Measurements from ENCODE around the gene MYO18B. TPM values are rescaled to one million over a fixed set of nuclear protein-coding genes. Genes with fewer than 3 reads are reported as not detected.

MYO18B gene
- total and polyA plus RNA-seq, 2 donors from 2014 or later, result 0.19 to 0.41 TPM

DNA sequence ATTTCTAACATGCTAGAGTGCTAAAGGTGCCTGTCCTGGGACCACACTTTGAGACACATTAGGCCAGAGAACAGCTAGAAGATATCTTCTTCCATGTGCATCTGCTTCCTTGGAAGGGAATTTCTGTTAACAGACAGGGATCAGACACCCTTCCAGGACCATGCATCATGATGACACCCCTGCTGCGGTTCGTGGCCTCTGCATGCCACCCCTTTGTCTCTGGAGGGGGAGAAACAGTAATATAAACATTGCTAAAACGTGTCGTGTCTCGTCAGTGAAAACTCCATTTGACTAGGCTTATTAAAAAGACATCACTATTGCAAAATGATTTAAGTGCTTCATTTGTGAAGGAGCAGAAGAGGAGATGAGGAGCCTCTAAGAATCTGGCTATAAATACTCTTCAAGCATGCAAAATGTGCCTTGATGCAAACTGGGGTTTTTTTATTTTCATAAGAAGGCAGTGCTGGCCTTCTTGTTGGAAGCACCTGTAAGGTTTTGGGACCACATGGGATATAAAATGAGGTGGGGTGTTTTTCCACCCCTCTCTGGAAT, 141.6 kb downstream of the MYO18B start:
- FAIRE-seq (no peak), DNase-seq (no peak)
- TF ChIP-seq, protein P1, sequence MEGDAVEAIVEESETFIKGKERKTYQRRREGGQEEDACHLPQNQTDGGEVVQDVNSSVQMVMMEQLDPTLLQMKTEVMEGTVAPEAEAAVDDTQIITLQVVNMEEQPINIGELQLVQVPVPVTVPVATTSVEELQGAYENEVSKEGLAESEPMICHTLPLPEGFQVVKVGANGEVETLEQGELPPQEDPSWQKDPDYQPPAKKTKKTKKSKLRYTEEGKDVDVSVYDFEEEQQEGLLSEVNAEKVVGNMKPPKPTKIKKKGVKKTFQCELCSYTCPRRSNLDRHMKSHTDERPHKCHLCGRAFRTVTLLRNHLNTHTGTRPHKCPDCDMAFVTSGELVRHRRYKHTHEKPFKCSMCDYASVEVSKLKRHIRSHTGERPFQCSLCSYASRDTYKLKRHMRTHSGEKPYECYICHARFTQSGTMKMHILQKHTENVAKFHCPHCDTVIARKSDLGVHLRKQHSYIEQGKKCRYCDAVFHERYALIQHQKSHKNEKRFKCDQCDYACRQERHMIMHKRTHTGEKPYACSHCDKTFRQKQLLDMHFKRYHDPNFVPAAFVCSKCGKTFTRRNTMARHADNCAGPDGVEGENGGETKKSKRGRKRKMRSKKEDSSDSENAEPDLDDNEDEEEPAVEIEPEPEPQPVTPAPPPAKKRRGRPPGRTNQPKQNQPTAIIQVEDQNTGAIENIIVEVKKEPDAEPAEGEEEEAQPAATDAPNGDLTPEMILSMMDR (IDR thresholded peaks at IDR 0.05; ENCODE audit: borderline replicate concordance, extremely low read depth, insufficient read depth), result no peak
- Histone ChIP-seq H3K9ac (ENCODE audit: low read length in 3 of 3) (no peak overlapping the region), H3K27ac (ENCODE audit: low read depth in 2 of 2, low read length in 2 of 2) (no peak overlapping the region), H3K4me1 (ENCODE audit: control insufficient read depth in 2 of 3, insufficient read depth in 2 of 3, low read depth in 1 of 3, low read length in 3 of 3) (no peaks in the 10 kb centered on the region), H3K9me3 (ENCODE audit: control insufficient read depth in 2 of 3, insufficient read depth in 1 of 3, low read length in 3 of 3) (no peaks in the 10 kb centered on the region), H3K36me3 (ENCODE audit: control insufficient read depth in 2 of 3, insufficient read depth in 3 of 3, low read length in 3 of 3) (no peaks in the 10 kb centered on the region), H3K4me3 (ENCODE audit: low read length in 3 of 3) (no peak overlapping the region), H3K27me3 (ENCODE audit: control insufficient read depth, insufficient read depth, low read length) (no peaks in the 10 kb centered on the region)
- intact Hi-C loops (cut with DNase I), result no loop called here

DNA sequence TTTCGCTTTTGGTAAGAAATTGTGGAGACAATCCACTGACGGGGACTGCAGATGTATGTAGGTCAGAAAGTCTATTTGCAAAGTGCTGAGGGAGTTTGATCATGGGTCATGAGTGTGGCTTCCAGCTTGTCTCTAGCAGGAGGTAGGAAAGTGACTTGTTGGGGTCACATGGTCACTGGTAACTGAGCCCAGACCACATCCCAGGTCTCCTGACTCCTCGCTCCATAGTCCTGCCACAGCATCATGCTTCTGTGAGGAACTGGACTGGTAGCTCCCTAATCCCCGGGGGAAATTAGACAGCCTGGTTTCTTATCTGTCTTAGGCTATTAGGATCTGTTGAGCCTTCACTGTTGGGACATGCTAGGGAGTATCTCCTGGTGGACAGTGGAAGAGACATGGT, 142.1 kb downstream of the MYO18B start:
- H3K27me3 ChIP-seq (ENCODE audit: control insufficient read depth, insufficient read depth, low read length), result no peaks in the 10 kb centered on the region
- TF ChIP-seq, protein P1 (IDR thresholded peaks at IDR 0.05; ENCODE audit: borderline replicate concordance, extremely low read depth, insufficient read depth), result no peak
- no peak overlapping the region for H3K9ac ChIP-seq (ENCODE audit: low read length in 3 of 3)
- H3K27ac ChIP-seq (ENCODE audit: low read depth in 2 of 2, low read length in 2 of 2), result no peak overlapping the region
- DNase-seq (no peak), FAIRE-seq (no peak)
- no peaks in the 10 kb centered on the region for H3K36me3 ChIP-seq (ENCODE audit: control insufficient read depth in 2 of 3, insufficient read depth in 3 of 3, low read length in 3 of 3)
- H3K4me3 ChIP-seq (ENCODE audit: low read length in 3 of 3), result no peak overlapping the region
- intact Hi-C loops (cut with DNase I), result no loop called here
- no peaks in the 10 kb centered on the region for H3K9me3 ChIP-seq (ENCODE audit: control insufficient read depth in 2 of 3, insufficient read depth in 1 of 3, low read length in 3 of 3)
- H3K4me1 ChIP-seq (ENCODE audit: control insufficient read depth in 2 of 3, insufficient read depth in 2 of 3, low read depth in 1 of 3, low read length in 3 of 3), result no peaks in the 10 kb centered on the region

DNA sequence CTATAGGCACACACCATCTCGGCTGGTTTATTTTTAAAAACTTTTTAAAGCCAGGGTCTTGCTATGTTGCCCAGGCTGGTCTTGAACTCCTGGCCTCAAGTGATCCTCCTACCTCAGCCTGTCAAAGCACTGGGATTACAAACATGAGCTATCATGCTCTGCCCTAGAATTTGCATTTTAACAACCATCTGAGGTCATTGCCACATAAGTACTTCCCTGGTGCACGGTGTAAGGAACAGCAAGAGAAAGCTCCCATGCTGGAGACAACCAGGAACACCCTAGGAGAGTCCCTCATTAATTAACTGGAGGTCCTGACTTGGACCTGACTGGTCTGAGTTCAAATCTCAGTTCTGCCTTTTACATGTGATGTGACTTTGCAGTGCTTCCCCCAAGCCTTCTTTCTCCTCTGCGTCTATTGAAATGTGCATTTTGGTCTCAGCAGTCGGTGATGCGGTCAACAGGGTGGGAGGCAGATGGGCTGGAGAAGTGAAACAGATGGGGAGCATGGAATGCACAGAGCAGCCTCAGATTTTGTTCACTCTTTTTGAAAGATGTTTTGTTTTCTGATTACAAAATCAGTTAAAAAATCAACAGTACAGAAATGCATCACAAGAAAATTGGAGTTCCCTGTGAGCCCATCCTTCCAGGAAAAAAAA, 146.5 kb downstream of the MYO18B start:
- Histone ChIP-seq H3K9me3 (ENCODE audit: control insufficient read depth in 2 of 3, insufficient read depth in 1 of 3, low read length in 3 of 3) (no peaks in the 10 kb centered on the region), H3K4me1 (ENCODE audit: control insufficient read depth in 2 of 3, insufficient read depth in 2 of 3, low read depth in 1 of 3, low read length in 3 of 3) (no peaks in the 10 kb centered on the region), H3K36me3 (ENCODE audit: control insufficient read depth in 2 of 3, insufficient read depth in 3 of 3, low read length in 3 of 3) (no peaks in the 10 kb centered on the region), H3K9ac (ENCODE audit: low read length in 3 of 3) (no peak overlapping the region), H3K4me3 (ENCODE audit: low read length in 3 of 3) (no peak overlapping the region), H3K27me3 (ENCODE audit: control insufficient read depth, insufficient read depth, low read length) (no peaks in the 10 kb centered on the region), H3K27ac (ENCODE audit: low read depth in 2 of 2, low read length in 2 of 2) (no peak overlapping the region)
- DNase-seq, result no peak
- FAIRE-seq, result no peak
- intact Hi-C loops (cut with DNase I), result no loop called here
- TF ChIP-seq, protein P1 (IDR thresholded peaks at IDR 0.05; ENCODE audit: borderline replicate concordance, extremely low read depth, insufficient read depth), result no peak
